SK-N-SH (cell line): Measurements from ENCODE around the gene OR1I1.

Experiments
- CTCF ChIP-seq: fragments of 200-600 bp; sonication (generic); IDR thresholded peaks from 2 replicates; pipeline ENCODE4 v1.6.1; 2017; ENCODE audit warnings: antibody characterized with exemption, mild to moderate bottlenecking, moderate library complexity
- EP300 ChIP-seq, 2 experiments: IDR thresholded peaks; 2 replicates each; pipeline versions ENCODE4 v1.4.0 to v1.6.1; 2012; ENCODE audit warnings: borderline replicate concordance in 1 of 2, low read depth in 1 of 2, low read length in 1 of 2
- NFIC ChIP-seq: IDR thresholded peaks from 2 replicates; pipeline ENCODE4 v1.4.0; 2012; ENCODE audit warnings: borderline replicate concordance
- POLR2AphosphoS5 ChIP-seq: IDR thresholded peaks from 2 replicates; pipeline ENCODE4 v1.6.1; 2012; ENCODE audit warnings: low read depth, low read length
- TAF1 ChIP-seq: IDR thresholded peaks from 2 replicates; pipeline ENCODE4 v1.6.1; 2012; ENCODE audit warnings: low read depth, mild to moderate bottlenecking, low read length, moderate library complexity, borderline replicate concordance
- TF ChIP-seq, protein P1 (sequence below): IDR thresholded peaks from 2 replicates; pipeline ENCODE4 v1.6.1; 2012; ENCODE audit warnings: mild to moderate bottlenecking, low read depth, low read length, moderate library complexity

DNA sequence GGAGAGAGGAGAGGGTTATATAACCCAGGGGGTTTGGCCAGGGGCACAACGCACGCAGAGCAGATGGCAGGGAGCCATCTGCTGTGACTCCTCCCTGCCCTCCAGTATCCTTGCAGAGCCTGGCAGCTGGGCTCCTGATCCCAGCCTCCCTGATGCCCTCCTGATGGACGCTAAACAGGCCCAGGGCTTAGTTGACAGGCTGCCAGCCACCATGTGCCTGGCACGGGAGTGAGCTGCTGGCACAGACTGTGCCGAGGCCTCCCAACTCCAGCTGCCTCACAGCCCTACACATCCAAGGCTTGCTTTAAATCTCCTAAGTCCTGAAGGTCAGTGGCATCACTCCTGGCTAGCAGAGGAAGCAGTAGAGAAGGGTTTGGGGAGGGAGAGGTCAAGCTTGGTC, 41.9 kb downstream of the OR1I1 start:
- TF ChIP-seq CTCF (no peak), POLR2AphosphoS5 (no peak), EP300 (IDR thresholded peaks at IDR 0.05; ENCODE audit: borderline replicate concordance in 1 of 2, low read depth in 1 of 2, low read length in 1 of 2) (0 out of 4 replicates have a peak, but pooled peaks of 1 of the 2 experiments have one; percentile 34), NFIC (no peak), TAF1 (no peak)
- TF ChIP-seq, protein P1, sequence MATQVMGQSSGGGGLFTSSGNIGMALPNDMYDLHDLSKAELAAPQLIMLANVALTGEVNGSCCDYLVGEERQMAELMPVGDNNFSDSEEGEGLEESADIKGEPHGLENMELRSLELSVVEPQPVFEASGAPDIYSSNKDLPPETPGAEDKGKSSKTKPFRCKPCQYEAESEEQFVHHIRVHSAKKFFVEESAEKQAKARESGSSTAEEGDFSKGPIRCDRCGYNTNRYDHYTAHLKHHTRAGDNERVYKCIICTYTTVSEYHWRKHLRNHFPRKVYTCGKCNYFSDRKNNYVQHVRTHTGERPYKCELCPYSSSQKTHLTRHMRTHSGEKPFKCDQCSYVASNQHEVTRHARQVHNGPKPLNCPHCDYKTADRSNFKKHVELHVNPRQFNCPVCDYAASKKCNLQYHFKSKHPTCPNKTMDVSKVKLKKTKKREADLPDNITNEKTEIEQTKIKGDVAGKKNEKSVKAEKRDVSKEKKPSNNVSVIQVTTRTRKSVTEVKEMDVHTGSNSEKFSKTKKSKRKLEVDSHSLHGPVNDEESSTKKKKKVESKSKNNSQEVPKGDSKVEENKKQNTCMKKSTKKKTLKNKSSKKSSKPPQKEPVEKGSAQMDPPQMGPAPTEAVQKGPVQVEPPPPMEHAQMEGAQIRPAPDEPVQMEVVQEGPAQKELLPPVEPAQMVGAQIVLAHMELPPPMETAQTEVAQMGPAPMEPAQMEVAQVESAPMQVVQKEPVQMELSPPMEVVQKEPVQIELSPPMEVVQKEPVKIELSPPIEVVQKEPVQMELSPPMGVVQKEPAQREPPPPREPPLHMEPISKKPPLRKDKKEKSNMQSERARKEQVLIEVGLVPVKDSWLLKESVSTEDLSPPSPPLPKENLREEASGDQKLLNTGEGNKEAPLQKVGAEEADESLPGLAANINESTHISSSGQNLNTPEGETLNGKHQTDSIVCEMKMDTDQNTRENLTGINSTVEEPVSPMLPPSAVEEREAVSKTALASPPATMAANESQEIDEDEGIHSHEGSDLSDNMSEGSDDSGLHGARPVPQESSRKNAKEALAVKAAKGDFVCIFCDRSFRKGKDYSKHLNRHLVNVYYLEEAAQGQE, result no peak
